ENCODE data around the gene TXNDC5. TPM values are rescaled to one million over a fixed set of nuclear protein-coding genes. Genes with fewer than 3 reads are reported as not detected.

TXNDC5 gene
- total RNA-seq, 1 donor from 2014 or later: 71.6 TPM

- Mint-ChIP-seq H3K9me3 (ENCODE audit: low read depth) (no peaks in the 10 kb centered on the region), H3K4me3 (ENCODE audit: low read depth) (no peak overlapping the region), H3K4me1 (ENCODE audit: low read depth) (peaks cover 16% of the 10 kb centered on the region), H3K27ac (no peak overlapping the region), H3K36me3 (ENCODE audit: insufficient read depth) (peaks cover 53% of the 10 kb centered on the region), H3K27me3 (peaks cover 4% of the 10 kb centered on the region)
- DNase-seq (ENCODE audit: low spot score, unreplicated experiment): no peak
- TF ChIP-seq, protein P1, sequence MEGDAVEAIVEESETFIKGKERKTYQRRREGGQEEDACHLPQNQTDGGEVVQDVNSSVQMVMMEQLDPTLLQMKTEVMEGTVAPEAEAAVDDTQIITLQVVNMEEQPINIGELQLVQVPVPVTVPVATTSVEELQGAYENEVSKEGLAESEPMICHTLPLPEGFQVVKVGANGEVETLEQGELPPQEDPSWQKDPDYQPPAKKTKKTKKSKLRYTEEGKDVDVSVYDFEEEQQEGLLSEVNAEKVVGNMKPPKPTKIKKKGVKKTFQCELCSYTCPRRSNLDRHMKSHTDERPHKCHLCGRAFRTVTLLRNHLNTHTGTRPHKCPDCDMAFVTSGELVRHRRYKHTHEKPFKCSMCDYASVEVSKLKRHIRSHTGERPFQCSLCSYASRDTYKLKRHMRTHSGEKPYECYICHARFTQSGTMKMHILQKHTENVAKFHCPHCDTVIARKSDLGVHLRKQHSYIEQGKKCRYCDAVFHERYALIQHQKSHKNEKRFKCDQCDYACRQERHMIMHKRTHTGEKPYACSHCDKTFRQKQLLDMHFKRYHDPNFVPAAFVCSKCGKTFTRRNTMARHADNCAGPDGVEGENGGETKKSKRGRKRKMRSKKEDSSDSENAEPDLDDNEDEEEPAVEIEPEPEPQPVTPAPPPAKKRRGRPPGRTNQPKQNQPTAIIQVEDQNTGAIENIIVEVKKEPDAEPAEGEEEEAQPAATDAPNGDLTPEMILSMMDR (IDR thresholded peaks at IDR 0.05; ENCODE audit: unreplicated experiment): no peak
Measured at GRCh38 chr6:7882505-7883257, 27.9 kb downstream of the TXNDC5 start.

DNA sequence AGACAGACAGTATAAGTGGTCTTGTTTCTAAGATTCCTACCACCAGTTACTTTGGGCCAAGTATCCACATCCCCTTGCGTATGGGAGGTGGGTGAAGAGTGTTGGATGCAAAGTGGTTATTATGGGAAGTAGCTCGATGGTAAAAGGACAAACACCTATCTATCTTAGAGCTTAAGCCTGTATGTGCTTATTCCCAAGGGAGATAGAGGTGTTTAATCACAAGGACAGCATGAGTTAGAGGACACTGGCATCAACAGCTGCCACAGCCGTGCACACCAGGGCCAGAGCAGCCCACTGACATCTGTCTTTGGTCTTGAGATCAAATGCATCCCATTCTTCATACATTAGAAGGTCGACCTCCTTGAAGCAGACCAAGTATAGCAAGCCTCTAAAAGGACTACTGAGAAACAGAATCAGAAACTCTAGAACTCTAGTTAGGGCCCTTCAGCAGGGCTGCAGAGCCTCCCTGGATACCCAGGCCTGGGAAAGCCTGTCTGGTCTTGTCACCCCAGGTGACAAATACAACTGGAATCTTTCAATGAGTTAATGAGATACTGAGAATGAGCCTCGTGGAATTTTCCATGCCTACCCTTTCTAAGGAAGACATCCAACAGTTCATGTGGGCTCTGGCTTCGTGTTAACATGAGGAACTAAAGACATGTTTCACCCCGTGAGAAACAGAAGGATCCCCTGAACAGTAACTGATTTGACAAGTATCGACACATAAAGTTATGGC lies 28.7 kb downstream of the TXNDC5 start:
- Mint-ChIP-seq H3K9me3 (ENCODE audit: low read depth) (no peaks in the 10 kb centered on the region), H3K36me3 (ENCODE audit: insufficient read depth) (peaks cover 50% of the 10 kb centered on the region), H3K4me3 (ENCODE audit: low read depth) (no peak overlapping the region), H3K27me3 (peaks cover 4% of the 10 kb centered on the region), H3K27ac (no peak overlapping the region), H3K4me1 (ENCODE audit: low read depth) (peaks cover 16% of the 10 kb centered on the region)
- TF ChIP-seq, protein P1 (IDR thresholded peaks at IDR 0.05; ENCODE audit: unreplicated experiment): no peak
- no peak for DNase-seq (ENCODE audit: low spot score, unreplicated experiment)

- TF ChIP-seq, protein P1 (IDR thresholded peaks at IDR 0.05; ENCODE audit: unreplicated experiment): no peak
- Mint-ChIP-seq H3K4me1 (ENCODE audit: low read depth) (peaks cover 16% of the 10 kb centered on the region), H3K9me3 (ENCODE audit: low read depth) (no peaks in the 10 kb centered on the region), H3K36me3 (ENCODE audit: insufficient read depth) (peaks cover 42% of the 10 kb centered on the region), H3K4me3 (ENCODE audit: low read depth) (no peak overlapping the region), H3K27ac (no peak overlapping the region), H3K27me3 (peaks cover 4% of the 10 kb centered on the region)
- no peak for DNase-seq (ENCODE audit: low spot score, unreplicated experiment)
Measured at GRCh38 chr6:7880718-7881107, 29.9 kb downstream of the TXNDC5 start.

- TF ChIP-seq, protein P1 (IDR thresholded peaks at IDR 0.05; ENCODE audit: unreplicated experiment): no peak
- Mint-ChIP-seq H3K27ac (no peak overlapping the region), H3K4me1 (ENCODE audit: low read depth) (peaks cover 16% of the 10 kb centered on the region), H3K36me3 (ENCODE audit: insufficient read depth) (peaks cover 38% of the 10 kb centered on the region), H3K4me3 (ENCODE audit: low read depth) (no peak overlapping the region), H3K27me3 (peaks cover 4% of the 10 kb centered on the region), H3K9me3 (ENCODE audit: low read depth) (no peaks in the 10 kb centered on the region)
- no peak for DNase-seq (ENCODE audit: low spot score, unreplicated experiment)
Measured at GRCh38 chr6:7879980-7880717, 30.4 kb downstream of the TXNDC5 start.

GRCh38 chr6:7879579-7879978 lies 31.0 kb downstream of the TXNDC5 start:
- Mint-ChIP-seq H3K36me3 (ENCODE audit: insufficient read depth) (peaks cover 32% of the 10 kb centered on the region), H3K4me1 (ENCODE audit: low read depth) (peaks cover 16% of the 10 kb centered on the region), H3K27me3 (peaks cover 4% of the 10 kb centered on the region), H3K27ac (no peak overlapping the region), H3K4me3 (ENCODE audit: low read depth) (no peak overlapping the region), H3K9me3 (ENCODE audit: low read depth) (no peaks in the 10 kb centered on the region)
- TF ChIP-seq, protein P1 (IDR thresholded peaks at IDR 0.05; ENCODE audit: unreplicated experiment): no peak
- DNase-seq (ENCODE audit: low spot score, unreplicated experiment): no peak
